ENCODE measurements around the gene PCDHB2. TPM values are rescaled to one million over a fixed set of nuclear protein-coding genes. Genes with fewer than 3 reads are reported as not detected.
"Not testable (repeated sequence)": the region's sequence is repeated elsewhere in the genome, so short reads cannot be mapped to it uniquely, and the experiment has no call there.

PCDHB2 gene
- total RNA-seq, 1 donor, result 0.36 TPM

DNA sequence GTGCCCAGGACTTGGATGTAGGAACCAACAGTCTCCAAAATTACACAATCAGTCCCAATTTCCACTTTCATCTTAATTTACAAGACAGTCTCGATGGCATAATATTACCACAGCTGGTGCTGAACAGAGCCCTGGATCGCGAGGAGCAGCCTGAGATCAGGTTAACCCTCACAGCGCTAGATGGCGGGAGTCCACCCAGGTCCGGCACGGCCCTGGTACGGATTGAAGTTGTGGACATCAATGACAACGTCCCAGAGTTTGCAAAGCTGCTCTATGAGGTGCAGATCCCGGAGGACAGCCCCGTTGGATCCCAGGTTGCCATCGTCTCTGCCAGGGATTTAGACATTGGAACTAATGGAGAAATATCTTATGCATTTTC lies 837 bp downstream of the PCDHB2 start:
- TF ChIP-seq CTCF (IDR thresholded peaks at IDR 0.05; ENCODE audit: insufficient read depth, low read length), result no peak
- no peak for DNase-seq (ENCODE audit: low read depth)
- H3K4me3 ChIP-seq (ENCODE audit: low read depth, low read length), result no peak overlapping the region

DNA sequence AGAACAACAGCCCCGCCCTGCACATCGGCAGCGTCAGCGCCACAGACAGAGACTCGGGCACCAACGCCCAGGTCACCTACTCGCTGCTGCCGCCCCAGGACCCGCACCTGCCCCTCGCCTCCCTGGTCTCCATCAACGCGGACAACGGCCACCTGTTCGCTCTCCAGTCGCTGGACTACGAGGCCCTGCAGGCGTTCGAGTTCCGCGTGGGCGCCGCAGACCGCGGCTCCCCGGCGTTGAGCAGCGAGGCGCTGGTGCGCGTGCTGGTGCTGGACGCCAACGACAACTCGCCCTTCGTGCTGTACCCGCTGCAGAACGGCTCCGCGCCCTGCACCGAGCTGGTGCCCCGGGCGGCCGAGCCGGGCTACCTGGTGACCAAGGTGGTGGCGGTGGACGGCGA lies 1.8 kb downstream of the PCDHB2 start:
- H3K4me3 ChIP-seq (ENCODE audit: low read depth, low read length); DNase-seq (ENCODE audit: low read depth): not testable (repeated sequence)

DNA sequence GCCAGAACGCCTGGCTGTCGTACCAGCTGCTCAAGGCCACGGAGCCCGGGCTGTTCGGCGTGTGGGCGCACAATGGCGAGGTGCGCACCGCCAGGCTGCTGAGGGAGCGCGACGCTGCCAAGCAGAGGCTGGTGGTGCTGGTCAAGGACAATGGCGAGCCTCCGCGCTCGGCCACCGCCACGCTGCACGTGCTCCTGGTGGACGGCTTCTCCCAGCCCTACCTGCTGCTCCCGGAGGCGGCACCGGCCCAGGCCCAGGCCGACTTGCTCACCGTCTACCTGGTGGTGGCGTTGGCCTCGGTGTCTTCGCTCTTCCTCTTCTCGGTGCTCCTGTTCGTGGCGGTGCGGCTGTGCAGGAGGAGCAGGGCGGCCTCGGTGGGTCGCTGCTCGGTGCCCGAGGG lies 2.2 kb downstream of the PCDHB2 start:
- not testable (repeated sequence) for DNase-seq (ENCODE audit: low read depth); H3K4me3 ChIP-seq (ENCODE audit: low read depth, low read length)

GRCh38 chr5:141100243-141100805 lies 5.9 kb downstream of the PCDHB2 start, which contains the start of gene PCDHB3:
PCDHB3 (plus strand) TSS chr5:141100473; CDS start chr5:141100650, 177 bp downstream.
- DNase-seq (ENCODE audit: low read depth), result peak; percentile 15
- no peak within 1 kb of the TSS for H3K4me3 ChIP-seq (ENCODE audit: low read depth, low read length)

GRCh38 chr5:141101059-141101458 lies 6.6 kb downstream of the PCDHB2 start:
- H3K4me3 ChIP-seq (ENCODE audit: low read depth, low read length), result no peak overlapping the region
- TF ChIP-seq CTCF (IDR thresholded peaks at IDR 0.05; ENCODE audit: insufficient read depth, low read length), result no peak
- DNase-seq (ENCODE audit: low read depth), result no peak

More at GRCh38 chr5:141100243-141100805, 5.9 kb downstream of the PCDHB2 start, which contains the start of gene PCDHB3:
- no peak for TF ChIP-seq CTCF (IDR thresholded peaks at IDR 0.05; ENCODE audit: insufficient read depth, low read length)

DNA sequence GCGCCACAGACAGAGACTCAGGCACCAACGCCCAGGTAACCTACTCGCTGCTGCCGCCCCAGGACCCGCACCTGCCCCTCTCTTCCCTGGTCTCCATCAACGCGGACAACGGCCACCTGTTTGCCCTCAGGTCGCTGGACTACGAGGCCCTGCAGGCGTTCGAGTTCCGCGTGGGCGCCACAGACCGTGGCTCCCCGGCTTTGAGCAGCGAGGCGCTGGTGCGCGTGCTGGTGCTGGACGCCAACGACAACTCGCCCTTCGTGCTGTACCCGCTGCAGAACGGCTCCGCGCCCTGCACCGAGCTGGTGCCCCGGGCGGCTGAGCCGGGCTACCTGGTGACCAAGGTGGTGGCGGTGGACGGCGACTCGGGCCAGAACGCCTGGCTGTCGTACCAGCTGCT lies 7.7 kb downstream of the PCDHB2 start:
- not testable (repeated sequence) for DNase-seq (ENCODE audit: low read depth)

DNA sequence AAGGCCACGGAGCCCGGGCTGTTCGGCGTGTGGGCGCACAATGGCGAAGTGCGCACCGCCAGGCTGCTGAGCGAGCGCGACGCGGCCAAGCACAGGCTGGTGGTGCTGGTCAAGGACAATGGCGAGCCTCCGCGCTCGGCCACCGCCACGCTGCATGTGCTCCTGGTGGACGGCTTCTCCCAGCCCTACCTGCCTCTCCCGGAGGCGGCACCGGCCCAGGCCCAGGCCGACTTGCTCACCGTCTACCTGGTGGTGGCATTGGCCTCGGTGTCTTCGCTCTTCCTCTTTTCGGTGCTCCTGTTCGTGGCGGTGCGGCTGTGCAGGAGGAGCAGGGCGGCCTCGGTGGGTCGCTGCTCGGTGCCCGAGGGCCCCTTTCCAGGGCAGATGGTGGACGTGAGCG lies 8.1 kb downstream of the PCDHB2 start:
- not testable (repeated sequence) for H3K4me3 ChIP-seq (ENCODE audit: low read depth, low read length); DNase-seq (ENCODE audit: low read depth)

More for the DNA sequence above, 7.7 kb downstream of the PCDHB2 start:
- not testable (repeated sequence) for H3K4me3 ChIP-seq (ENCODE audit: low read depth, low read length)

- no peak for DNase-seq (ENCODE audit: low read depth)
- TF ChIP-seq CTCF (IDR thresholded peaks at IDR 0.05; ENCODE audit: insufficient read depth, low read length), result no peak
These were observed 10.9 kb downstream of the PCDHB2 start for GRCh38 chr5:141105350-141105749.

DNA sequence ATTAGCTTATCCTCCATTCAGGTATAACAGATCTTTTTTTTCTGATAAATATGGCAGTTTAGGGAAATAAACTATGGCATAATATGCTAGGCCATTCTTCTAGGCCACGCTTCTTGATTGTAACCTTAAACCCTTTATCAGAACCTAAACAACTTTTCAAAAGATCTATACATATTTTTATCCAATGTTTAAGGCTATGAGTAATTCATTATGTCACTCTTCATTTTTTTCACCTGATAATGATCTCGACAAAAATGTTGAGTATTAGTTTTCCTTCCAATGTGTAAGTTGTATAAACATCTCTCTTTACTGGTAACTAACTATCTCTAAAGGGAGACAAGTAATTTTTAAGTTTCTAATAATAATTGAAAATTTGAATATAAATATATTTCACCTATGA lies 24.8 kb downstream of the PCDHB2 start:
- no peak for DNase-seq (ENCODE audit: low read depth)
- H3K4me3 ChIP-seq (ENCODE audit: low read depth, low read length), result no peak overlapping the region
- TF ChIP-seq CTCF (IDR thresholded peaks at IDR 0.05; ENCODE audit: insufficient read depth, low read length), result no peak

More at GRCh38 chr5:141105350-141105749, 10.9 kb downstream of the PCDHB2 start:
- no peak overlapping the region for H3K4me3 ChIP-seq (ENCODE audit: low read depth, low read length)
